ENCODE measurements around the gene VIPAS39. TPM values are rescaled to one million over a fixed set of nuclear protein-coding genes. Genes with fewer than 3 reads are reported as not detected.

Gene VIPAS39
- total and polyA plus RNA-seq, 9 of the 15 experiments (the other 6 are each of a cell fraction or from before 2014, with no cell fraction given), result 5.7 to 25.6 (median 9.9) TPM

GRCh38 chr14:77457522-77458248 is at the start of gene VIPAS39, which contains the start of gene AHSA1 (continued):
- TF ChIP-seq, protein P1, sequence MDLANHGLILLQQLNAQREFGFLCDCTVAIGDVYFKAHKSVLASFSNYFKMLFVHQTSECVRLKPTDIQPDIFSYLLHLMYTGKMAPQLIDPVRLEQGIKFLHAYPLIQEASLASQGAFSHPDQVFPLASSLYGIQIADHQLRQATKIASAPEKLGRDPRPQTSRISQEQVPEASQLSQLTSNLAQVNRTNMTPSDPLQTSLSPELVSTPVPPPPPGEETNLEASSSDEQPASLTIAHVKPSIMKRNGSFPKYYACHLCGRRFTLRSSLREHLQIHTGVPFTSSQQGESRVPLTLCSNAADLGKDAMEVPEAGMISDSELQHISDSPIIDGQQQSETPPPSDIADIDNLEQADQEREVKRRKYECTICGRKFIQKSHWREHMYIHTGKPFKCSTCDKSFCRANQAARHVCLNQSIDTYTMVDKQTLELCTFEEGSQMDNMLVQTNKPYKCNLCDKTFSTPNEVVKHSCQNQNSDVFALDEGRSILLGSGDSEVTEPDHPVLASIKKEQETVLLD (IDR thresholded peaks at IDR 0.05), result no peak
- TF ChIP-seq ZNF407 (IDR thresholded peaks at IDR 0.05; ENCODE audit: low read depth) (no peak), ETV6 (IDR thresholded peaks at IDR 0.05; ENCODE audit: borderline replicate concordance in 1 of 2, low read depth in 2 of 2, low read length in 1 of 2) (no peak), ETV6 (CRISPR knock-in tag; IDR thresholded peaks at IDR 0.05; ENCODE audit: borderline replicate concordance) (no peak), TAF15 (IDR thresholded peaks at IDR 0.05; ENCODE audit: low read depth, low read length) (no peak), ZNF174 (CRISPR knock-in tag; IDR thresholded peaks at IDR 0.05) (no peak), EGR1 (conservative IDR thresholded peaks at IDR 0.05) (peak; percentile 36; the same call in 1 of the 2 replicates), NR3C1 (CRISPR knock-in tag; IDR thresholded peaks at IDR 0.05) (no peak), ZNF224 (CRISPR knock-in tag; IDR thresholded peaks at IDR 0.05) (no peak), E2F5 (CRISPR knock-in tag; IDR thresholded peaks at IDR 0.05) (no peak), U2AF1 (optimal IDR thresholded peaks at IDR 0.05; ENCODE audit: low read depth, low read length) (no peak), CREB3 (tag; conservative IDR thresholded peaks at IDR 0.05; ENCODE audit: low read depth) (no peak), HDAC1 (IDR thresholded peaks at IDR 0.05) (peak in 1 of 2 experiments; percentile 71; a peak in 2 of 4 replicates)
- TF ChIP-seq, protein P2, sequence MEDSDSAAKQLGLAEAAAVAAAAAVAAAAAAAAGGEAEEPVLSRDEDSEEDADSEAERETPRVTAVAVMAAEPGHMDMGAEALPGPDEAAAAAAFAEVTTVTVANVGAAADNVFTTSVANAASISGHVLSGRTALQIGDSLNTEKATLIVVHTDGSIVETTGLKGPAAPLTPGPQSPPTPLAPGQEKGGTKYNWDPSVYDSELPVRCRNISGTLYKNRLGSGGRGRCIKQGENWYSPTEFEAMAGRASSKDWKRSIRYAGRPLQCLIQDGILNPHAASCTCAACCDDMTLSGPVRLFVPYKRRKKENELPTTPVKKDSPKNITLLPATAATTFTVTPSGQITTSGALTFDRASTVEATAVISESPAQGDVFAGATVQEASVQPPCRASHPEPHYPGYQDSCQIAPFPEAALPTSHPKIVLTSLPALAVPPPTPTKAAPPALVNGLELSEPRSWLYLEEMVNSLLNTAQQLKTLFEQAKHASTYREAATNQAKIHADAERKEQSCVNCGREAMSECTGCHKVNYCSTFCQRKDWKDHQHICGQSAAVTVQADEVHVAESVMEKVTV (CRISPR knock-in tag; IDR thresholded peaks at IDR 0.05), result no peak
